T-cell (primary cell): ENCODE data around the gene MIDN. TPM values are rescaled to one million over a fixed set of nuclear protein-coding genes. Genes with fewer than 3 reads are reported as not detected.

Experiments
- ATAC-seq, 4 experiments: fragments of 200-7000 bp in 3 of 4; fragments of 150-1000 bp in 1 of 4; cut with Tn5 transposase; replicated peaks in 1 of 4; 1 replicate in 3 of 4; 2 replicates in 1 of 4; pipeline ENCODE4 v1.10.0; 2021; ENCODE audit warnings: moderate library complexity in 3 of 4, mild to moderate bottlenecking in 2 of 4, moderate number of reproducible peaks in 1 of 4
- CTCF ChIA-PET, 2 donors: fragments of 300-600 bp; sonication (Branson Sonifier 250); formaldehyde crosslinking; loops; one replicate each; lab custom pipeline; 2022; ENCODE audit warnings: antibody characterized with exemption in 2 of 2; lab: Charles Lee
- POLR2A ChIA-PET, 2 donors: fragments of 300-600 bp; sonication (Branson Sonifier 250); formaldehyde crosslinking; loops; one replicate each; lab custom pipeline; 2022; ENCODE audit warnings: antibody characterized with exemption in 2 of 2; lab: Charles Lee
- DNase-seq, 35 experiments: peaks; one replicate each; pipeline versions ENCODE4 v3.0.0 to v3.0.0-alpha.2; 2013 to 2023
- H3K27ac ChIP-seq: one replicate; pipeline ENCODE4 v1.5.1; 2013; ENCODE audit warnings: low read length
- H3K27me3 ChIP-seq, 2 experiments: replicated peaks in 1 of 2; 1 replicate in 1 of 2; 2 replicates in 1 of 2; pipeline versions ENCODE4 v1.6.1 to v1.7.0; 2013; ENCODE audit warnings: low read length in 1 of 2, mixed read lengths in 1 of 2; ENCODE audit not compliant: control insufficient read depth in 2 of 2, insufficient read depth in 2 of 2; ENCODE audit errors: extremely low read depth in 1 of 2
- H3K36me3 ChIP-seq, 2 donors: 1 replicate in 1 of 2; 2 replicates in 1 of 2; pipeline versions ENCODE4 v1.6.1 to v1.7.0; 2013; ENCODE audit warnings: low read length in 1 of 2; ENCODE audit not compliant: control insufficient read depth in 2 of 2, insufficient read depth in 1 of 2; ENCODE audit errors: extremely low read depth in 1 of 2
- H3K4me1 ChIP-seq, 2 experiments: 1 replicate in 1 of 2; 2 replicates in 1 of 2; pipeline versions ENCODE4 v1.6.1 to v1.7.0; 2013; ENCODE audit warnings: low read length in 2 of 2, mixed read lengths in 1 of 2; ENCODE audit not compliant: insufficient read depth in 2 of 2, control insufficient read depth in 1 of 2; ENCODE audit errors: extremely low read depth in 1 of 2
- H3K4me3 ChIP-seq, 2 donors: 1 replicate in 1 of 2; 2 replicates in 1 of 2; pipeline versions ENCODE4 v1.5.1 to v1.7.0; 2013; ENCODE audit warnings: mild to moderate bottlenecking in 2 of 2, low read length in 1 of 2, moderate library complexity in 1 of 2; ENCODE audit not compliant: control insufficient read depth in 1 of 2; ENCODE audit errors: extremely low read depth in 1 of 2
- H3K9me3 ChIP-seq: 2 replicates; pipeline ENCODE4 v1.7.0; 2013
- H3K27ac Mint-ChIP-seq, 2 donors: one replicate each; pipeline ENCODE4 v1.8.0; 2020 to 2021; ENCODE audit warnings: mild to moderate bottlenecking in 2 of 2, mixed read lengths in 2 of 2
- H3K27me3 Mint-ChIP-seq, 2 donors: one replicate each; pipeline ENCODE4 v1.8.0; 2021 to 2022; ENCODE audit warnings: mixed read lengths in 2 of 2
- H3K36me3 Mint-ChIP-seq: one replicate; pipeline ENCODE4 v1.8.0; 2021; ENCODE audit warnings: mixed read lengths
- H3K4me1 Mint-ChIP-seq, 3 donors: one replicate each; pipeline ENCODE4 v1.8.0; 2020 to 2022; ENCODE audit warnings: mixed read lengths in 3 of 3, mild to moderate bottlenecking in 1 of 3
- H3K4me3 Mint-ChIP-seq, 3 donors: one replicate each; pipeline ENCODE4 v1.8.0; 2020 to 2022; ENCODE audit warnings: mild to moderate bottlenecking in 3 of 3, mixed read lengths in 3 of 3, moderate library complexity in 3 of 3
- H3K9me3 Mint-ChIP-seq, 3 donors: one replicate each; pipeline ENCODE4 v1.8.0; 2020 to 2022; ENCODE audit warnings: mixed read lengths in 3 of 3
- WGBS: methylation state at CpG from one replicate; pipeline ENCODE4 v1.1.5; 2013; ENCODE audit warnings: missing lambda C conversion rate; ENCODE audit not compliant: insufficient coverage; 5-methylcytosine and 5-hydroxymethylcytosine counted together
- total RNA-seq, 35 experiments: library from RNA in 6 of 35; stranded (reverse) in 6 of 35; fragments of 120-200 nt in 1 of 35; gene quantifications; one replicate each; pipeline versions ENCODE4 v1.2.1 to v1.2.4 and lab custom pipeline; 2013 to 2026

The MIDN gene
- total RNA-seq, 5 donors from 2014 or later (not counting 1 experiment from before 2014, with no cell fraction given), result 54.0 to 161 (median 66.9) TPM

GRCh38 chr19:1256646-1257474 lies 8.5 kb downstream of the MIDN start:
- ChIA-PET CTCF (no interaction called here), POLR2A (no interaction called here)
- no peaks in the 10 kb centered on the region for H3K9me3 Mint-ChIP-seq
- H3K27ac ChIP-seq, result peak overlapping the region; percentile 99
- ATAC-seq (no peak), DNase-seq (no peak)
- H3K27ac Mint-ChIP-seq, result peak overlapping the region; percentile 98
- peaks cover 13 to 51% of the 10 kb centered on the region in 2 donors for H3K36me3 ChIP-seq
- H3K36me3 Mint-ChIP-seq, result peaks cover 12% of the 10 kb centered on the region
- WGBS, result 91% methylated on average over 34 of the region's 46 CpGs
- H3K4me3 Mint-ChIP-seq, result peak overlapping the region in 1 of 3 donors; percentile 87
- no peaks in the 10 kb centered on the region for H3K9me3 ChIP-seq
- no peaks in the 10 kb centered on the region for H3K27me3 ChIP-seq
- H3K27me3 Mint-ChIP-seq, result no peaks in the 10 kb centered on the region
- H3K4me1 ChIP-seq, result peaks cover 33 to 95% of the 10 kb centered on the region in 2 experiments
- H3K4me3 ChIP-seq, result no peak overlapping the region
- peaks cover 49 to 57% (median 51%) of the 10 kb centered on the region in 3 donors for H3K4me1 Mint-ChIP-seq

- ATAC-seq (no peak), DNase-seq (no peak)
- no peaks in the 10 kb centered on the region for H3K9me3 ChIP-seq
- H3K36me3 ChIP-seq, result peaks cover 13 to 50% of the 10 kb centered on the region in 2 donors
- no peaks in the 10 kb centered on the region for H3K27me3 Mint-ChIP-seq
- peaks cover 12% of the 10 kb centered on the region for H3K36me3 Mint-ChIP-seq
- POLR2A ChIA-PET, result no interaction called here
- 76% methylated on average over 6 of the region's 23 CpGs for WGBS
- H3K27me3 ChIP-seq, result no peaks in the 10 kb centered on the region
- H3K9me3 Mint-ChIP-seq, result no peaks in the 10 kb centered on the region
- H3K4me3 Mint-ChIP-seq, result peak overlapping the region; percentile 13 to 87 (median 17)
- H3K27ac Mint-ChIP-seq, result peak overlapping the region; percentile 98
- H3K4me3 ChIP-seq, result no peak overlapping the region
- CTCF ChIA-PET, result interaction anchor here in 1 of 2 donors (1.5 kb wide), 1 partner anchor 11 kb away, joined by 5 read pairs; the partner anchor contains the start of gene CIRBP
- H3K4me1 ChIP-seq, result peaks cover 39 to 95% of the 10 kb centered on the region in 2 experiments
- H3K27ac ChIP-seq, result peak overlapping the region; percentile 99
- peaks cover 52 to 62% (median 54%) of the 10 kb centered on the region in 3 donors for H3K4me1 Mint-ChIP-seq
Measured at GRCh38 chr19:1257475-1258162, 9.2 kb downstream of the MIDN start.

- H3K27me3 Mint-ChIP-seq, result no peaks in the 10 kb centered on the region
- peaks cover 55 to 67% (median 57%) of the 10 kb centered on the region in 3 donors for H3K4me1 Mint-ChIP-seq
- Histone ChIP-seq H3K4me1 (peaks cover 44 to 96% of the 10 kb centered on the region in 2 experiments), H3K27me3 (no peaks in the 10 kb centered on the region), H3K4me3 (peak overlapping the region in 1 of 2 donors; percentile 54), H3K9me3 (no peaks in the 10 kb centered on the region), H3K36me3 (peaks cover 13 to 50% of the 10 kb centered on the region in 2 donors), H3K27ac (peak overlapping the region; percentile 99)
- CTCF ChIA-PET, result interaction anchor here in 1 of 2 donors (1.0 to 2.0 kb wide), 3 partner anchors 9 to 14 kb away, joined by 3 to 5 read pairs (median 5); partner anchors contain the start of gene CIRBP
- peaks cover 12% of the 10 kb centered on the region for H3K36me3 Mint-ChIP-seq
- H3K9me3 Mint-ChIP-seq, result no peaks in the 10 kb centered on the region
- WGBS, result 65% methylated on average over 5 of the region's 8 CpGs
- peak overlapping the region; percentile 6 to 87 (median 84) for H3K4me3 Mint-ChIP-seq
- peak overlapping the region; percentile 98 for H3K27ac Mint-ChIP-seq
- DNase-seq, result no peak
- no peak for ATAC-seq
- POLR2A ChIA-PET, result interaction anchor here (0.6 to 2.7 kb wide), 4 partner anchors 11 to 274 kb away, joined by 6 to 24 read pairs (median 7); partner anchors contain the start of gene CIRBP (in 1 of the 2)
Measured at GRCh38 chr19:1258163-1258492, 9.7 kb downstream of the MIDN start.

- CTCF ChIA-PET, result interaction anchor here in 1 of 2 donors (1.0 to 2.0 kb wide), 3 partner anchors 8 to 15 kb away, joined by 3 to 5 read pairs (median 5); partner anchors contain the start of gene CIRBP
- 0% methylated on average over 2 of the region's 15 CpGs for WGBS
- Histone ChIP-seq H3K27me3 (no peaks in the 10 kb centered on the region), H3K27ac (peak overlapping the region; percentile 99), H3K9me3 (no peaks in the 10 kb centered on the region), H3K4me1 (peaks cover 40 to 92% of the 10 kb centered on the region in 2 experiments), H3K36me3 (peaks cover 13 to 45% of the 10 kb centered on the region in 2 donors), H3K4me3 (peak overlapping the region; percentile 54 to 63)
- Mint-ChIP-seq H3K4me1 (peaks cover 53 to 65% (median 56%) of the 10 kb centered on the region in 3 donors), H3K36me3 (peaks cover 12% of the 10 kb centered on the region), H3K27ac (peak overlapping the region; percentile 98), H3K9me3 (no peaks in the 10 kb centered on the region), H3K27me3 (no peaks in the 10 kb centered on the region), H3K4me3 (peak overlapping the region; percentile 83 to 87 (median 84))
- DNase-seq (peak in 3 of 35 experiments; percentile 27 to 50 (median 31)), ATAC-seq (peak in 2 of 4 experiments; percentile 1 to 8)
- POLR2A ChIA-PET, result interaction anchor here (0.6 to 2.7 kb wide), 4 partner anchors 10 to 275 kb away, joined by 6 to 24 read pairs (median 7); partner anchors contain the start of gene CIRBP (in 1 of the 2)
Measured at GRCh38 chr19:1258707-1259205, 10.4 kb downstream of the MIDN start.

- Mint-ChIP-seq H3K36me3 (peaks cover 12% of the 10 kb centered on the region), H3K27me3 (no peaks in the 10 kb centered on the region), H3K4me1 (peaks cover 53 to 67% (median 55%) of the 10 kb centered on the region in 3 donors), H3K9me3 (no peaks in the 10 kb centered on the region), H3K27ac (peak overlapping the region; percentile 98), H3K4me3 (peak overlapping the region; percentile 83 to 87 (median 84))
- H3K27ac ChIP-seq, result peak overlapping the region; percentile 99
- POLR2A ChIA-PET, result interaction anchor here in 1 of 2 donors (2.7 kb wide), 1 partner anchor 10 kb away, joined by 24 read pairs; the partner anchor contains the start of gene CIRBP
- H3K4me1 ChIP-seq, result peaks cover 34 to 87% of the 10 kb centered on the region in 2 experiments
- peaks cover 12 to 41% of the 10 kb centered on the region in 2 donors for H3K36me3 ChIP-seq
- peak in 31 of 35 experiments; percentile 45 to 80 (median 66) for DNase-seq
- no peaks in the 10 kb centered on the region for H3K27me3 ChIP-seq
- 8% methylated on average over 12 of the region's 17 CpGs for WGBS
- H3K9me3 ChIP-seq, result no peaks in the 10 kb centered on the region
- peak overlapping the region; percentile 54 to 63 for H3K4me3 ChIP-seq
- ATAC-seq, result peak; percentile 28 to 54 (median 44)
- CTCF ChIA-PET, result interaction anchor here in 1 of 2 donors (1.0 to 2.0 kb wide), 3 partner anchors 7 to 15 kb away, joined by 3 to 5 read pairs (median 5); partner anchors contain the start of gene CIRBP
Measured at GRCh38 chr19:1259206-1259875, 11.0 kb downstream of the MIDN start.
